HFF-Myc (cell line): ENCODE measurements around the gene PRSS38.

ENCODE experiments used
- DNase-seq: peaks from one replicate; pipeline ENCODE4 v3.0.0-alpha.2; 2011; ENCODE audit warnings: low read depth; ENCODE audit errors: extremely low read depth
- H3K4me3 ChIP-seq: replicated peaks from 2 replicates; pipeline ENCODE4 v1.5.1; 2011; ENCODE audit warnings: low read depth, mild to moderate bottlenecking, control low read depth, low read length
- TF ChIP-seq, protein P1 (sequence below): IDR thresholded peaks from 2 replicates; pipeline ENCODE4 v1.5.1; 2012; ENCODE audit warnings: mild to moderate bottlenecking, low read depth, low read length, control low read depth; ENCODE audit errors: missing control alignments

The PRSS38 gene

DNA sequence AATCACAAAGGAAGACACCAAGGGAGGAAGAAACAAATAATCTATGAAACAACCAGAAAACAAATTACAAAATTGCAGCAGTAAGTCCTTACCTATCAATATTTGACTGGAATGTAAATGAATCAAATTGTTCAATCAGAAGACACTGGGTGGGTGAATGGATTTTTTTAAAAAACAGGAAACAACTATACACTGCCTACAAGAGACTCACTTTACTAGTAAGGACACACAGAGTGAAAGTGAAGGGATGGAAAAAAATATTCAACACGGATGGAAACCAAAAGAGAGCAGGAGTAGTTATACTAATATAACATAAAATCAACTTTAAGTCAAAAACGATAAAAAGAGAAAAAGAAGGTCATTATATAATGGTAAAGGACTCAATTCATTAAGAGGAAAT lies 6.4 kb upstream of the PRSS38 start:
- DNase-seq, result no peak
- TF ChIP-seq, protein P1, sequence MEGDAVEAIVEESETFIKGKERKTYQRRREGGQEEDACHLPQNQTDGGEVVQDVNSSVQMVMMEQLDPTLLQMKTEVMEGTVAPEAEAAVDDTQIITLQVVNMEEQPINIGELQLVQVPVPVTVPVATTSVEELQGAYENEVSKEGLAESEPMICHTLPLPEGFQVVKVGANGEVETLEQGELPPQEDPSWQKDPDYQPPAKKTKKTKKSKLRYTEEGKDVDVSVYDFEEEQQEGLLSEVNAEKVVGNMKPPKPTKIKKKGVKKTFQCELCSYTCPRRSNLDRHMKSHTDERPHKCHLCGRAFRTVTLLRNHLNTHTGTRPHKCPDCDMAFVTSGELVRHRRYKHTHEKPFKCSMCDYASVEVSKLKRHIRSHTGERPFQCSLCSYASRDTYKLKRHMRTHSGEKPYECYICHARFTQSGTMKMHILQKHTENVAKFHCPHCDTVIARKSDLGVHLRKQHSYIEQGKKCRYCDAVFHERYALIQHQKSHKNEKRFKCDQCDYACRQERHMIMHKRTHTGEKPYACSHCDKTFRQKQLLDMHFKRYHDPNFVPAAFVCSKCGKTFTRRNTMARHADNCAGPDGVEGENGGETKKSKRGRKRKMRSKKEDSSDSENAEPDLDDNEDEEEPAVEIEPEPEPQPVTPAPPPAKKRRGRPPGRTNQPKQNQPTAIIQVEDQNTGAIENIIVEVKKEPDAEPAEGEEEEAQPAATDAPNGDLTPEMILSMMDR, result no peak
- no peak overlapping the region for H3K4me3 ChIP-seq

DNA sequence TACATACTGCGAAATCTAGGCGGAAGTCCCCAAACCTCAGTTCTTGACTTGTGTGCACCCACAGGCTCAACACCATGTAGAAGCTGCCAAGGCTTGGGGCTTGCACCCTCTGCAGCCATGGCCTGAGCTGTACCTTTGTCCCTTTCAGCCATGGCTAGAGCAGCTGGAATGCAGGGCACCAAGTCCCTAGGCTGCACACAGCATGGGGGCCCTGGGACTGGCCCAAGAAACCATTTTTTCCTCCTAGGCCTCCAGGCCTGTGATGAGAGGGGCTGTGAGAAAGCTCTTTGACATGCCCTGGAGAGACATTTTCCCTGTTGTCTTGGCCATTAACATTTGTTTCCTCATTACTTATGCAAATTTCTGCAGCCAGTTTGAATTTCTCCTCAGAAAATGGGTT lies 1.5 kb upstream of the PRSS38 start:
- DNase-seq, result no peak
- TF ChIP-seq, protein P1, result no peak
- H3K4me3 ChIP-seq, result no peak overlapping the region

DNA sequence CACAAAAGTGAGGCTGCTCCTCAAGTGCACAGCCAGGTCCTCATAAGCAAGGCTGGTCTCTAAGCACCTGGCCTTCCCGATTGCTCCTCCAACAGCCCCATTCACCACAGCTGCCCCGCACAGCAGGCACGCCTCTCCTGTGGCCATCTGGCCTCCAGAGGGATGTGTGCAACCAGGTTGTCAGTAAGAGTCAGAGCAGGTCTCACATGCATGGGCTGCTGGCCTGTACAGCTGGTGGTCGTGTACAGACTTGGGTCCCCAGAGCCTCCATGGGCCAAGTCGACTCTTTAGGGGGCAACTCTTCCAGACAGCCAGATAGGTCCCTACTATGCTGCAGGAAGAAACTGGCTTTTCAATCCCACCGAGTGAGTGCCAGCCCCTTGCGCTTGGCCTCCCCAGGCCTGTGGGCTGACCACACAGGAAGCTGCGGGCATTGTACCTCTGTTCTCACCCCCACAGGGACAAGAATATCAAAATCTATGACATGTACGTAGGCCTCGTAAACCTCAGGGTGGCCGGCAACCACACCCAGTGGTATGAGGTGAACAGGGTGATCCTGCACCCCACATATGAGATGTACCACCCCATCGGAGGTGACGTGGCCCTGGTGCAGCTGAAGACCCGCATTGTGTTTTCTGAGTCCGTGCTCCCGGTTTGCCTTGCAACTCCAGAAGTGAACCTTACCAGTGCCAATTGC lies 1.4 kb downstream of the PRSS38 start:
- no peak for DNase-seq
- H3K4me3 ChIP-seq, result no peak overlapping the region
- TF ChIP-seq, protein P1, result no peak

DNA sequence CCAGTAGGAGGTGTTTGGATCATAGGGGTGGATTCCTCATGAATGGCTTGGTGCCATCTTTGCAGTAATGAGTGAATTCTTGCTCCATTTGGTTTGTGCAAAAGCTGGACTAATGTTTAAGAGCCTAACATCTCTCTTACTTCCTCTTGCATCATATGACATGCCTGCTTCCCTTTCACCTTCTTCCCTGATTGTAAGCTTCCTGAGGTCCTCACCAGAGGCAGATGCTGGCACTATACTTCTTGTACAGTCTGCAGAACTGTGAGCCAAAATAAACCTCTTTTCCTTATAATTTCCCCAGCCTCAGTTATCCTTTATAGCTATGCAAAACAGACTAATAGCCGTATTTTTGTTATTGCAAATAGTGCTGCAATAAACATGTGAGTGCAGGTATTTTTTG lies 8.1 kb downstream of the PRSS38 start:
- H3K4me3 ChIP-seq, result no peak overlapping the region
- no peak for DNase-seq
- TF ChIP-seq, protein P1, result no peak

DNA sequence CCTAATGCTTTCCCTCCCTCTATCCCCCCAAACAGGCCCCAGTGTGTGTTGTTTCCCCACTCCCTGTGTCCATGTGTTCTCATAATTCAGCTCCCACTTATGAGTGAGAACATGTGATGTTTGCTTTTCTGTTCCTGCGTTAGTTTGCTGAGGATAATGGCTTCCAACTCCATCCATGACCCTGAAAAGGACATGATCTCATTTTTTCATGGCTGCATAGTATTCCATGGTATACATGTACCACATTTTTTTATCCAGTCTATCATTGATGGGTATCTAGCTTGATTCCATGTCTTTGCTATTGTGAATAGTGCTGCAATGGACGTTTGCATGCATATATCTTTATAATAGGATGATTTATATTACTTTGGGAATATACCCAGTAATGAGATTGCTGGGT lies 8.7 kb downstream of the PRSS38 start:
- DNase-seq, result no peak
- TF ChIP-seq, protein P1, result no peak
- no peak overlapping the region for H3K4me3 ChIP-seq

DNA sequence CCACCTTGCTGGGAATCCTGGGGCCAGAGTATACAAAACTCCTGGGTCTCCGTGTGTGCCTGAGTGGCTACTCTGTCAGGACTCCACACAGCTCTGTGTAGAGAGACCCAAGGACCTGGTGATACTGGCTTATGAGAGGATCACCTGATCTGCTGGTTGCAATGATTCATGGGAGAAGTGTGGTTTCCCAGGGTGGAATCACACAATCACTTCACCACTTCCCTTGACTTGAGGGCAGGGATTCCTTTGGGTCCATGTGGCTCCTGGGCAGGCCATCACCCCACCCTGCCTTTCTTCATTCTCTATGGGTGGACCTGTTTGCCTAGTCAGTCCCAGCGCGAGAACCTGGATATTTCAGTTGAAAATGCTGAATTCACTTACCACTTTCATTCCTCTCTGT lies 13.3 kb downstream of the PRSS38 start:
- TF ChIP-seq, protein P1, result no peak
- H3K4me3 ChIP-seq, result no peak overlapping the region
- DNase-seq, result no peak

DNA sequence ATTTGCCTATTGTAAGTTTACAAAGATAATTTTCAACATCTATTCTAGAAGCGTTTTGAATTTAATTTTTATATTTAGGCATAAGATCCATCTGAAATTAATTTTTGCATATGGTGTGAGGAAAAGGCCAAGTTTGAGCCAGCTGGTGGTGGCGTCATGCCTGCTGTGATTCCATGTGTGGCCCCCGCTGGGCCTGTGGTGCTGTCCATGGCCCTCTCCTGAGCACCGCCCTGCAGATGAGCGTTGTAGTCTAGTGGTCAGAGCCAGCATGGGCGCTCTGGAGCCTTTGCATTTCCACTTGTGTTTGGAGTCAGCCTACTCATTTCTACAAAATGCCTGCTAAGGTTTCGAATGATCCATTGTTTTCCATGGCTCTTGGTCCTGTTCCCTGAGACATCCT lies 22.7 kb downstream of the PRSS38 start:
- DNase-seq, result no peak
- H3K4me3 ChIP-seq, result no peak overlapping the region
- TF ChIP-seq, protein P1, result no peak
